Heart left ventricle (tissue), 16 donors: ENCODE data around the gene SHC3. TPM values are rescaled to one million over a fixed set of nuclear protein-coding genes. Genes with fewer than 3 reads are reported as not detected.

ENCODE experiments used
- ATAC-seq, 4 donors: fragments of 200-7000 bp; cut with Tn5 transposase; one replicate each; pipeline ENCODE4 v1.9.1; 2020 to 2022; ENCODE audit warnings: moderate library complexity in 4 of 4, mild to moderate bottlenecking in 3 of 4, moderate number of reproducible peaks in 1 of 4
- DNase-seq, 5 donors: peaks; one replicate each; pipeline ENCODE4 v3.0.0-alpha.2; 2020
- H3K27ac ChIP-seq, 12 donors: fragments of 200-600 bp; sonication (generic) in 4 of 12; one replicate each; pipeline versions ENCODE4 v1.5.0 to v1.8.0; 2016 to 2022; ENCODE audit warnings: mild to moderate bottlenecking in 2 of 12
- H3K27me3 ChIP-seq, 9 donors: fragments of 200-600 bp; sonication (generic) in 2 of 9; one replicate each; pipeline versions ENCODE4 v1.5.1 to v1.8.0; 2016 to 2022; ENCODE audit warnings: mild to moderate bottlenecking in 3 of 9
- H3K36me3 ChIP-seq, 9 donors: fragments of 200-600 bp; sonication (generic) in 2 of 9; one replicate each; pipeline versions ENCODE4 v1.5.0 to v1.8.0; 2018 to 2022; ENCODE audit warnings: mild to moderate bottlenecking in 2 of 9
- H3K4me1 ChIP-seq, 12 donors: fragments of 200-600 bp; sonication (generic) in 4 of 12; one replicate each; pipeline versions ENCODE4 v1.5.0 to v1.8.0; 2016 to 2022; ENCODE audit warnings: mild to moderate bottlenecking in 3 of 12
- H3K4me3 ChIP-seq, 12 donors: fragments of 200-600 bp; sonication (generic) in 4 of 12; one replicate each; pipeline versions ENCODE4 v1.5.0 to v1.8.0; 2017 to 2022; ENCODE audit warnings: mild to moderate bottlenecking in 9 of 12, moderate library complexity in 4 of 12
- H3K9me3 ChIP-seq, 12 donors: fragments of 200-600 bp; sonication (generic) in 4 of 12; one replicate each; pipeline versions ENCODE4 v1.5.0 to v1.8.0; 2016 to 2022; ENCODE audit warnings: mild to moderate bottlenecking in 1 of 12
- CTCF ChIP-seq, 12 donors: fragments of 200-600 bp; sonication (generic) in 4 of 12; IDR thresholded peaks; one replicate each; pipeline versions ENCODE4 v1.5.0 to v1.8.0; 2018 to 2022; ENCODE audit warnings: antibody characterized with exemption in 12 of 12, mild to moderate bottlenecking in 5 of 12
- POLR2A ChIP-seq, 2 donors: fragments of 450-650 bp; IDR thresholded peaks; one replicate each; pipeline ENCODE4 v1.6.1; 2017; ENCODE audit warnings: antibody characterized with exemption in 2 of 2, mild to moderate bottlenecking in 2 of 2, moderate library complexity in 2 of 2
- WGBS, 4 donors: extraction: QIAGEN DNeasy Blood & Tissue Kit in 2 of 4; methylation state at CpG; one replicate each; pipeline versions ENCODE4 v1.1.5 to v1.1.7; 2013 to 2018; 5-methylcytosine and 5-hydroxymethylcytosine counted together
- intact Hi-C, 10 donors: fragments of 100-400 bp; cut with DNase I; formaldehyde crosslinking; loops; one replicate each; pipeline versions ENCODE4 v1.11.1 to v1.14.2; 2022
- polyA plus RNA-seq, 2 donors: library from polyadenylated mRNA; stranded (reverse); fragments of 200-250 nt; gene quantifications; one replicate each; pipeline ENCODE4 v1.2.3, GENCODE V29; 2013
- total RNA-seq, 9 donors: library from RNA; depleted of rRNA in 2 of 9; stranded (reverse); fragments of >200 nt in 2 of 9; fragmentation: NEBNext Ultra II Directional in 3 of 9; extraction: Animal tissue kit (Norgen Biotek cat#: 25700) in 3 of 9; gene quantifications; one replicate each; pipeline versions ENCODE4 v1.1.0 to v1.2.4, GENCODE V29; 2016 to 2023
- donor health status: ischemic (EF 13 %, LVEDD 7.1; RV severe dilation, severe dysfunction).
- donor health status: healthy with polysubstance abuse.
- donor health status: DM: no; HTN: yes; CAD: no.
- donor health status: DM: no; HTN: no; CAD: no.
- donor health status: ischemic (EF 25% LVEDD 6.9; RV normal size, moderate dysfunction).
- donor health status: ischemic (EF 25% LVEDD 5.7; RV mildly dilated, moderate dysfunction).
- donor health status: healthy.
- donor health status: DM: yes; HTN: yes; CAD: no.
- donor health status: ischemic (EF 35%, LVEDD 5.7; RV mildly dilated, moderate dysfunction).
- donor health status: nonischemic (EF 11% LVEDD 7.7; RV severe dilation, severe dysfunction).
- donor health status: DM: yes; HTN: yes; CAD: no.
- donor health status: PGD.
- donor health status: ischemic (EF 29% LVEDD 5.4; RV normal size, mild dysfunction).
- donor health status: nonischemic (EF 23%, LVEDD 6.1; RV moderate dilation, normal function).

Gene SHC3
- total and polyA plus RNA-seq, 11 donors: 0.20 to 4.3 (median 0.52) TPM

DNA sequence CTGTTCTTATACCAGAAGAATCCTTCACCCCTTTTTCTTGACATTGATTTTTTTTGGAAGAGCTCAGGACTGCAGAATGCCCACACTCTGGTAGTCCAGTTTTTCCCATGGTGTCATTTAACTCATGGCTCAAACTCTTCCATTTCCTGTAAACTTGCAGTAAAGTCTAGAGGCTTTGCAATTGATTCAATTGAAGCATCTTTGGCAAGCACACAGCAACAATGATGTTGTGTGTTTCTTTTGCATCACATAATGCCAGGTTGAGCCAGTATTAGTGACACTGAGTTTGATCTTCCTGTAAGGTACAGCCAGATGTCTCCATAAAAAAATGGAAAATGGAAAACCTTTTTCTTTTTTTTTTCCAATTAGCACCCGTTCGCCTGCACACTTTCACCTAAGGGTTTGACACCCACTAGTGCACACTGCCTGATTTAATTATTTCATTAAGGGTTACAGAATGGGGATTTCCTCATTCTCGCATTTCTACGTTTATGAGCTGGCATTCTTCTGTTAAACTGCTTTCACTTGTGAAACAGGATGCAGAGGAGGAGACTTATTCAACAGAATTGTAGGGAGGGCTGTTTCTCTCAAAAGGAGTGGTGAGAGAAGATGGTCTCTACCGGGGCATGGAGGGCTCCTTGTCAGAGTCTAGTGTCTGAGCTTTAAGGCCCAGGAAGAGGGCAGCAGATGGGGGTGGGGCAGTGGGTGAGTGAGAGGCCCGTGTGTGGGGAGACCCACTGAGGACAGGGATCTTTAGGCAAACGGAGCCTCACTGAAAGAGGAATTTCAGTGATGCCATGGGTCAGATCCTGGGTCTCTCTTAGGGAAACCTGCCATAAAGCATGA, 189.6 kb downstream of the SHC3 start:
- intact Hi-C loops: loop anchor here in 1 of 10 donors (5.0 kb wide), 1 partner anchor 37 kb away; no protein-coding TSS in a partner anchor
- ATAC-seq (no peak), DNase-seq (no peak)
- TF ChIP-seq CTCF (IDR thresholded peaks at IDR 0.05) (no peak), POLR2A (IDR thresholded peaks at IDR 0.05) (no peak)
- no peaks in the 10 kb centered on the region for H3K36me3 ChIP-seq
- H3K9me3 ChIP-seq: no peaks in the 10 kb centered on the region
- H3K4me3 ChIP-seq: no peak overlapping the region
- peaks cover 0 to 12% (median 5%) of the 10 kb centered on the region in 9 donors for H3K27me3 ChIP-seq
- WGBS, 4 donors: 43 to 56% (median 54%) methylated on average over 7 of the region's 7 CpGs
- peak overlapping the region in 1 of 12 donors; percentile 34 for H3K27ac ChIP-seq
- peaks cover 0 to 28% (median 10%) of the 10 kb centered on the region in 12 donors for H3K4me1 ChIP-seq

DNA sequence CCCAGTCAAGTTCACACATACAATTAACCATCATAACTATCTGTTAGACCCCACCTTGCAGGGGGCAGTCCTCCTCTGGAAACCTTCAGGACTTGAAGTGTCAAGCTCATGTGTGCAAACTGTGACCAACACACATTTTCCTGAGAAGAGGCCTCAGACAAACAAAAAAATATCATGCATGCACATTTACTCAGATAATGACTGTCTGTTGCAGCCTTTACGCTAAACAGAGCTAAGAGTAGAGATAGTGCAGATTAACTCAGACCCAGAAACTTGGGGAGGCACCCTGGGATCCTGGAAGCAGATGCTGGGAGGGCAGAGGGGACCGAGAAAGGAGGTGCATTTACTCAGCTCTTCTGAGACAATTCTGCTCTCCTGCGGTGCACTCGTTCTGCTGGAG, 191.0 kb downstream of the SHC3 start:
- Histone ChIP-seq H3K36me3 (no peaks in the 10 kb centered on the region), H3K4me3 (no peak overlapping the region), H3K27me3 (peaks cover 0 to 12% (median 5%) of the 10 kb centered on the region in 9 donors), H3K4me1 (peaks cover 0 to 20% (median 7%) of the 10 kb centered on the region in 12 donors), H3K9me3 (peaks cover 0 to 2% (median 0%) of the 10 kb centered on the region in 12 donors), H3K27ac (no peak overlapping the region)
- intact Hi-C loops: loop anchor here in 1 of 10 donors (5.0 kb wide), 1 partner anchor 35 kb away; no protein-coding TSS in a partner anchor
- ATAC-seq (no peak), DNase-seq (no peak)
- no peak for TF ChIP-seq CTCF (IDR thresholded peaks at IDR 0.05)
- TF ChIP-seq POLR2A (IDR thresholded peaks at IDR 0.05): no peak
- 70 to 93% (median 87%) methylated on average over 4 of the region's 4 CpGs for WGBS, 4 donors

GRCh38 chr9:88986776-88987175, 191.8 kb downstream of the SHC3 start:
- TF ChIP-seq POLR2A (IDR thresholded peaks at IDR 0.05) (no peak), CTCF (IDR thresholded peaks at IDR 0.05) (no peak)
- ATAC-seq (no peak), DNase-seq (no peak)
- intact Hi-C loops: loop anchor here in 1 of 10 donors (5.0 kb wide), 1 partner anchor 34 kb away; no protein-coding TSS in a partner anchor
- H3K27me3 ChIP-seq: peaks cover 0 to 7% (median 0%) of the 10 kb centered on the region in 9 donors
- H3K4me3 ChIP-seq: no peak overlapping the region
- WGBS, 4 donors: 78 to 90% (median 83%) methylated on average over 3 of the region's 3 CpGs
- H3K36me3 ChIP-seq: no peaks in the 10 kb centered on the region
- no peak overlapping the region for H3K27ac ChIP-seq
- peaks cover 0 to 16% (median under 1%) of the 10 kb centered on the region in 12 donors for H3K4me1 ChIP-seq
- peaks cover 0 to 11% (median 1%) of the 10 kb centered on the region in 12 donors for H3K9me3 ChIP-seq

DNA sequence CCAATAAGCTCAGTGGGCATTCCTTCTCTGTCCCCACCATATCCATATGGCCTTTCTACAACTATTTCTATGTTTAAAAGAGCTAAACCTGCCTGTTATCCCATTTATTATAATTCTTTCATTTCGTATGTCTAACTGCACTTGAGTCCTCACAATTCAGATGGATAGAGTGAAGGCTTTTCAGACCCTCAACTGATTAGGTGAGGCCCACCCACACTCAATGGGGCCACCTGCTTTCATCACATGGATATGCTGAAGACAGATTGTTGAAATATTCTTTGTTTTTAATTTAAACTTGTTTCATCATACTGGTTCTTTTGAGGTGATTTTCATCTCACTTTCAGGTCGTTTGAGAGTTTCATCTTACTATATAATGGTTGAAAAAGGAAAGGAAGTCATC, 193.0 kb downstream of the SHC3 start:
- no peak for TF ChIP-seq POLR2A (IDR thresholded peaks at IDR 0.05)
- no peak for TF ChIP-seq CTCF (IDR thresholded peaks at IDR 0.05)
- intact Hi-C loops: loop anchor here in 1 of 10 donors (5.0 kb wide), 1 partner anchor 33 kb away; no protein-coding TSS in a partner anchor
- Histone ChIP-seq H3K27me3 (no peaks in the 10 kb centered on the region), H3K27ac (no peak overlapping the region), H3K9me3 (peaks cover 0 to 20% (median 3%) of the 10 kb centered on the region in 12 donors), H3K4me1 (peaks cover 0 to 14% (median 0%) of the 10 kb centered on the region in 12 donors), H3K36me3 (no peaks in the 10 kb centered on the region), H3K4me3 (no peak overlapping the region)
- WGBS, 4 donors: 74 to 83% (median 77%) methylated on average over 2 of the region's 2 CpGs
- DNase-seq (no peak), ATAC-seq (no peak)
